ENCODE measurements around the gene DSCAML1.

The DSCAML1 gene

GRCh38 chr11:117490911-117491310, 306.1 kb downstream of the DSCAML1 start:
- no peak for DNase-seq (ENCODE audit: low spot score)

DNA sequence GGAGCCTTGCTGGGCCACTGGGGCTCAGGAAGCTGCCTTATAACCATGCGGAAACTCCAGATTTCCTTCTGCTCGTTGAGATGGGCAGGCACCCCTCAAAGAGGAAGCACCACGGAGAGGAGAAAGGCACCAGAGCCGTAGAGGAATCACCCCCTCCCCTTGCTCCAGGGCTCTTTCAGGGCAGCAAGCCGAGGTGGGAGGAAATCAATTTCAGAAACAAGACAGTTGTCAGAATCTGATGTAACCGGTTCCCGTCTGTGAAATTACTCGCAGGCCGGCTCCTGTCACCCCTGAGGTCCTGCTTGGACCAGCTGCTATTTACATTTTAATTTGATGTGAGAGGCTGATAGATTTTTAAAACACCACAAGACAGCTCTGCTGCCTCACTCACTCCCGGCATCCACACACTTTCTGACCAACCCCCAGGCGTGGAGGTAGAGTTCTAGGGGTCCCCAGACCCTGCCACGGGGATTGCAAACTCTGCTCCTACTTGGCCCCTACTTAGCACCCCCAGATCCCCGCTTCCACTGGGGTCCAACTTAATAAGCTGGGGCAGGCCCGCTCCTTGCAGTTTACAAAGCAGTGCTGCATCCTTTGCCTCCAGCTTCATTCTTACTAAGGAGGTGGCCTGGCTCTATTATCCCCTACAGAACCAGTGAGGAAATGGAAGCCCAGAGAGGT, 306.9 kb downstream of the DSCAML1 start:
- DNase-seq (ENCODE audit: low spot score) = no peak

DNA sequence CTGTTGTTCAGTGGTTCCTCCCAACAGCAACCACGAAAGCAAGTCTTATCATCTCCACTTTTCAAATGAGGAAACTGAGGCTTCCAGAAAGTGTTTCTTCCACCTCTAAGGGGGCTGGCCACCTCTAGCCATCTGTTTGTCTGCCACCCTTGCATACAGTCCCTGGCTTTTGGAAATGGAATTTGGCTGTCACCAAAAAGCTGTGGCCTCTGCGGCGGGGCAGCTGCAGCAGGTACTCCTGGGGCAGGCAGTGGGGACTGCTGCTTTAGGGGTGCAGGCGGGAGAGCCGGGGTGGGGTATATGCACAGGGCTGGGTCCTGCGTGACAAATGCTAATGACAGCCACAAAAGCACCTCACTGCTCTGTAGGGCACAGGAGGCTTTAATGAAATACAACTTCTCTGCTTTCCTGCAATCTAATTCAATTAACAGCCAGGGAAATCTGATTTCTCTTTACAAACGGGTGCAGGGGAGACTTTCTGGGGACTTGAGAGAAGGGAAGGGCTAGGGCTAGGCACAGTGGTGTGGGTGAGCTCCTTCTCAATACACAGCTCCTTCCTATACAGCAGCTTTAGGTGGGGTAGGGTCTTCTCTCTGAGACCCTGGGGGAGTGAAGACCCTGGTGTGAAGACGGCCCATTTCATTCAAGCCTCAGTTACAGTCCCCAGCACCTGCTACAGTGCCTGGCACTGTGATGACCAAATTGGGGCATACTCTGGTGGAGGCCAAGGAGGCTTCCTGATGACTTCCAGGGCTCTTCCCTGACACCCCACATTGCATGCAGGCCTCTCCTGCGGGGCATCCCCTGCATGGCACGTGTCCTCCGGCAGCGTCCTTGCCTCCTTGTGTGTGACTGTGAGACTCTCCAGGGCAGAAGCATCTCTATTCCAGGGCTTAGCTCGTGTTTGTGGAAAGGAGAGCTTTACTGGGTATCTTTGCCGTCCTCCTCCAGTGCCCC, 307.7 kb downstream of the DSCAML1 start:
- DNase-seq (ENCODE audit: low spot score) = no peak

GRCh38 chr11:117486059-117486458, 311.0 kb downstream of the DSCAML1 start:
- DNase-seq (ENCODE audit: low spot score) = no peak

DNA sequence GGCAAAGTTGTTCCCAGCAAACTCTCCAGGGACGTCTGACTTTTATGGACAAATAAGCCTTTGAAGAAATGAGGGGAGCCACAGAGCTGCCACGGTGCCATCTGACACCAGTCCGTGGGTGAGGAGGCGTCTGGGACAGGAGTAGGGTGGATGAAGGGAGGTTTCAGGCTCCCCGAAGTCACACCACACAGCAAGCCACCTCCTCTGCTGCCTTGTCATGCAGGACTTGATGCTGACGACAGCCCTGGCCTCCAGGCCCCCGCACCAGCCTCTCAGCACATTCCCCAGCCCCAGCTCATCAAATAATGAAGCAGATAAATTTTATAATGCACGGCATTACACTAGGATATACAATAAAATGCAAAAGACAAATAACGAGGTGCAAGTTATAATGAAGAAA, 312.9 kb downstream of the DSCAML1 start:
- no peak for DNase-seq (ENCODE audit: low spot score)

DNA sequence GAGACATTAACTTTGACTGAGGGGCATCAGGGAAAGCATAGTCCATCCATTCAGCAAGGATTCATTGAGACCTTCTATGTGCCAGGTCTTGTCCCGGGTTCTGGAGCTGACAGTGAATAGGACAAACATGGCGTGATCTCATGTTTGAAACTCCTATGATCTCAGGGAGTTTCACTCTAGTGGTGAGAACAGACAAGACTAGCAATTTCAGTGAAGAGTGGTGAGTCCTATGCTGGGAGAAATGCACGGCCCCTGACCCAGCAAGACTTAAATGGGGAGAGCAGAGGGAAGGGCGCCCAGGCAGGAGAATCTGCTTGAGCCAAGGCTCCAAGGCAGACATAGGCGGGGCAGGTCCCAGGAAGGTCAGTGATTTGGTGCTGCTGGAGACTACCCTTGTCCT, 313.6 kb downstream of the DSCAML1 start:
- no peak for DNase-seq (ENCODE audit: low spot score)

- no peak for DNase-seq (ENCODE audit: low spot score)
These were observed 314.1 kb downstream of the DSCAML1 start for GRCh38 chr11:117482881-117483280.

DNA sequence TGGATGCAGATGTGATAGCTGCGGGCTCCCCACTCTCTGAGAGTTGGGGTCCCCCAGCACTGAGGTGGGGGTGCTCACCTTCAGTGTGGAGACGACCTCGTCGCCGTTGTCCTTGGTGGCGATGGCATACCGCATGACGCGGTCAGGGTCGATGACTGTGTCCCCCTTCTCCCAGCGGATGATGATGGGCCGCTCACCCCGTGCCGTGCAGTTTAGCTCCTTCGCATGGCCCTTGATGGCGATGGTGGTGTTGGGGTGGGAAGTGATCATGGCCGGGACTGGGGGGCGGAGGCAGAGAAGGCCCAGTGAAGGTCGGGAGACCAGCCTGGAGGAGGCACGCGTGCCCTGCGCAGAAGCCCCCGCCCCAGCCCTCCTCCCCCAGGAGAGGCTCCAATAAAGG, 315.1 kb downstream of the DSCAML1 start:
- DNase-seq (ENCODE audit: low spot score) = no peak

DNA sequence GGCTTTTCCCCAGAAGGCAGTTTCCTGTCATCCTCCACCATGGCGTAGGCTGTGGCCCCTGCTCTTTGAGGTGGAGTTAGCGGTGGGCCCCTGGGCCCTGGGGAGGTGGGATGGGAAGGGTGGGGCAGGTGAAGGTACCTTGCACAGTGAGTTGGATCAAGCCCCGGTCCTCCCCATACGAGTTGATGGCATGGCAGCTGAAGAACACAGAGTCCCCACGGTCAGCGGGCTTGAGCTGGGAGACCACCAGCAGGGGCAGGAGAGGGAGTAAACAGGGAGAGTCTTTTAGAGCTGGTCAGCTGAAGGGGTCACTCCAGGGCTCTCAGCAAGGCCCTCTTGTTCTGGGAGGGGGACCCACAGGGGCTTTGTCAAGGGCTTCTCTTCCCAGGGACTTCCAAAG, 316.0 kb downstream of the DSCAML1 start:
- DNase-seq (ENCODE audit: low spot score) = no peak

DNA sequence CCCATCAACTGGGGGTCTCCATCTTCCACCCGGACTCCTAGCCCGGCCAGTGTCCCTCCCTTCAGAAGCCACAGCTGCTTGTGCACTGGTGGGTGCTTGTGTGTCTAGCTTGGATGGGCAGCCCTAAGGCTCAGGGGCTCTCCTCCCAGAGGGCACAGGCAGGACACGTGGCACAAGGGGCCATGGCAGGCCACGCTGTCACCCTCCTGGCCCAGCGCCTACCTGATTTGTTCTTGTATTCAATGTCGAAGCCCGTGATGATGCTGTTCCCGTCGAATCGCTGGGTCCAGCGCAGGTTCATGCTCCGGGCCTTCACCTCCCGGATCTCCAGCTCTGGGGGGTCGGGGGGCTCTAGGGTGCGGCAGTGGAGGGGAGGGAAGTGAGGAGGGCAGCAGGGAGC, 316.8 kb downstream of the DSCAML1 start:
- no peak for DNase-seq (ENCODE audit: low spot score)

DNA sequence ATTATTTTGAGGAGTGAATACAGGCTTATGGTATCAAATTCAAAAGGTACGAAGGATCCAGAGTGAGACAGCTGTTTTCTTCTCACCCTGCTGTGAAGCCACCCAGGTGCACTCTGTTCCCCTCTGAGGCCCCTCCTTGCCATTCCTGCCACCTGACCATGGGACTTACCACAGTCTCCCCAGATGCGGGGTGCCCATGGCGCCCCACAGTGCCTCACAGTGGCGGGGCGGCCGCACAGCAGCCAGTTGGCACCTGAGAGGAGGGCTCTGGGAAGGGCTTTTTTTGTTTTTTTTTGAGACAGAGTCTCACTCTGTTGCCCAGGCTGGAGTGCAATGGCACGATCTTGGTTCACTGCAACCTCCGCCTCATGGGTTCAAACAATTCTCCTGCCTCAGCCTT, 317.6 kb downstream of the DSCAML1 start:
- DNase-seq (ENCODE audit: low spot score) = peak; percentile 7

GRCh38 chr11:117478926-117479325, 318.1 kb downstream of the DSCAML1 start:
- no peak for DNase-seq (ENCODE audit: low spot score)

DNA sequence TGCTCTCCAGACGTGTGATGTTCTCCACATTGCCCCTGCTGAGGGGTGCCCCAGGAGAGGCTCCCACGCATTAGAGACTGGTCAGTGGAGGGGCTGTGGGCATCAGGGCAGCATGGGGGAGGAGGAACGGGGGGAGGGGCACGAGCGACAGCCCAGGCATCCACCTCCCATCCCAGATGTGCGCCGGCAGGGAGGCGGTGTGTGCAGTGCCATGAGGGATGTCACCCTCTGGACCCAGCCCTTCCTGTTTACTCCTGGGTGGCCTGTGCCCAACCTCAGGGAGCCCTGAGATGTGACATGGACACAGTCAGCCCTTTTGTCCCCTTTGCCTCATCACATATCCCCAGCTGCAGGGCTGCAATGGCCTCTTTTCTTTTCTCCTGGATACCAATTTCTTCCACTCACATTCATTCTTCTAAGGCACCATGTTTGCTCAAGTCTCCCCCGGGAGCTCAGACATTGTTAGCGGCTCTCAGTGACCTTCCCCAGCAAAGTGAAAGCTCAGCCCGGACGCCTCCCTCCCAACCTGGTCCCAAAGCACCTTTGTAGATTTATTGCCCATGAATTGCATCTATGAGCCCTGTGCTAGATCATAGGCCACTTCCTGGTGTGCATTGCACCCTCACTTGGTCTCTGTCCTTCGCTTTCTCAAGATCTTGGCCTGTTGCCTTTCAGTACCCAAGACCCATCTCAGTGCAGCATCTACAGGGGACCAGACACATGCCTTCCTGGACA, 318.7 kb downstream of the DSCAML1 start:
- no peak for DNase-seq (ENCODE audit: low spot score)

GRCh38 chr11:117477721-117478120, 319.3 kb downstream of the DSCAML1 start:
- no peak for DNase-seq (ENCODE audit: low spot score)

- DNase-seq (ENCODE audit: low spot score) = no peak
These were observed 320.4 kb downstream of the DSCAML1 start for GRCh38 chr11:117476531-117477142.

DNA sequence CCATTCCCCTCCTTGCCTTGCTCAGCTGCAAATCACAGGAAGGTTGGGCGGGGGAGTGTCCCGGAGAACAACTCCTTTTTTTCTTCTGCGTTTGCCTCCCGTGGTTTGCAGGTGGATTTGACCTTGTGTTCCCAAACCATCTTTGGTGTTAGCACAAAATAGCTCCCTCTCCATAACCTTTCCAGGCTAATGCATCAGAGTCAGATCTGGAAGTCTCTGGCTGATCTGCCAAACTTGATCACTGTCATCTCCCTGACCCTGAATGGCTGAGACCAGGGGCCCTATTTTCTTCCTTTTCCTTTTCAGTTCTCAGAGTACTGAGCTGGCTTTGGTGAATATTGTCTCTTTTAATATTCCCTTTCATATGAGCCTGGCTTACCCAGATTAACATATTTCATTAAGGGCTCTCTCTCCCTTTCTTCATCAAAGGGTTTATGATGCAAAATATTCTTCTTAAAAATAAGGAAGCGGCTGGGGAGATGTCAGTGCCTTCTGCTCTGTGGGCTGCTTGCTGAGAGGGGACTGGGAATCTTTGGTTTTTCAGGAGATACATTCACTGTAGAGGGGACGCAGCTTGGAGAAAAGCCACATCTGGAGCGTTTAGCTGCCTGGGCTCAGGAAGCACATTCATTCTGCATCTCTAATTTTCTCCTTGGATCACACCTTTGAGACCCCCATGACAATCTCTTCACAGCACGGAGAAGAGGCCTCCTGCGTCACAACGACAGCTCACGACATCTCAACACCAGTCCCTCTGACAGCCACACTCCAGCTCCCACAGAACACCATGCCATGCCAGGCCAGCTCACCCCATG, 321.1 kb downstream of the DSCAML1 start:
- no peak for DNase-seq (ENCODE audit: low spot score)

GRCh38 chr11:117473481-117474091, 323.4 kb downstream of the DSCAML1 start:
- no peak for DNase-seq (ENCODE audit: low spot score)

DNA sequence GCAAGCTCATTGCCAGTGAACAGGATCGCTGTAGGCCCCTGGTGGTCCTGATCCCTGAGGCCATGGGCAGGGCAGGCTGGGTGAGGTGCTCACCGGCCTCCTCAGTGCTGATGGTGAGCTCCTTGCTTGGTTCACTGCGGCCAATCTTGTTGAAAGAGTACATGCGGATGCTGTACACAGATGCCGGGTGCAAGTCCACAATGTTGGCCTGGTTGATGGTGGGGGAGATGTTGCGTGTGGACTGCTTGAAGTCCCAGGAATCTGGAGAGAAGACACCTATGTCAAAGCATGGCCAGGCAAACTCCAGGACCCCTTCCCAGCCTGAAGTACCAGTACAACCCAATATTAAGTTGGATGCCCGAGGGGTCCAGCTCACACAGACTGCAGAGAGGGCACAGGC, 325.2 kb downstream of the DSCAML1 start:
- no peak for DNase-seq (ENCODE audit: low spot score)

GRCh38 chr11:117470576-117470975, 326.4 kb downstream of the DSCAML1 start:
- DNase-seq (ENCODE audit: low spot score) = no peak

- no peak for DNase-seq (ENCODE audit: low spot score)
These were observed 328.1 kb downstream of the DSCAML1 start for GRCh38 chr11:117468888-117469287.

- DNase-seq (ENCODE audit: low spot score) = no peak
These were observed 329.2 kb downstream of the DSCAML1 start for GRCh38 chr11:117467770-117468169.
